Karpas-422 (cell line): ENCODE results near the gene BARD1. TPM values are rescaled to one million over a fixed set of nuclear protein-coding genes. Genes with fewer than 3 reads are reported as not detected.
A peak's percentile ranks its signal among the peaks of the same experiment; 100 is the strongest.

Experiments used
- DNase-seq: peaks from one replicate; pipeline ENCODE4 v3.0.0-alpha.2; 2015
- H2AFZ ChIP-seq: fragments of 200-600 bp; sonication (generic); 2 replicates; pipeline ENCODE4 v1.6.1; 2014; ENCODE audit warnings: antibody characterized with exemption, low read length, mixed read lengths
- H3K27ac ChIP-seq: fragments of 200-600 bp; sonication (generic); 2 replicates; pipeline ENCODE4 v1.5.1; 2014; ENCODE audit warnings: mild to moderate bottlenecking, low read length, moderate library complexity
- H3K27me3 ChIP-seq: fragments of 200-600 bp; sonication (generic); 2 replicates; pipeline ENCODE4 v1.6.1; 2014; ENCODE audit warnings: low read length, mixed read lengths
- H3K36me3 ChIP-seq: fragments of 200-600 bp; sonication (generic); 2 replicates; pipeline ENCODE4 v1.6.1; 2014; ENCODE audit warnings: low read length, mixed read lengths; ENCODE audit not compliant: insufficient read depth
- H3K4me1 ChIP-seq: fragments of 200-600 bp; sonication (generic); 2 replicates; pipeline ENCODE4 v1.6.1; 2014; ENCODE audit warnings: mild to moderate bottlenecking, low read length, mixed read lengths
- H3K4me2 ChIP-seq: fragments of 200-600 bp; sonication (generic); 2 replicates; pipeline ENCODE4 v1.6.1; 2014; ENCODE audit warnings: low read length, low read depth, mild to moderate bottlenecking; ENCODE audit not compliant: poor library complexity, severe bottlenecking
- H3K4me3 ChIP-seq: fragments of 200-600 bp; sonication (generic); 2 replicates; pipeline ENCODE4 v1.5.1; 2014; ENCODE audit warnings: mild to moderate bottlenecking, antibody characterized with exemption, low read length, mixed read lengths
- H3K79me2 ChIP-seq: fragments of 200-600 bp; sonication (generic); 2 replicates; pipeline ENCODE4 v1.6.1; 2014; ENCODE audit warnings: mild to moderate bottlenecking, low read length, mixed read lengths
- H3K9ac ChIP-seq: fragments of 200-600 bp; sonication (generic); 2 replicates; pipeline ENCODE4 v1.6.0; 2014; ENCODE audit warnings: low read length
- H3K9me2 ChIP-seq: fragments of 200-600 bp; sonication (generic), shearing (Covaris generic); replicated peaks from 2 replicates; pipeline ENCODE4 v1.6.0; 2014; ENCODE audit warnings: mild to moderate bottlenecking, low read length, moderate library complexity; ENCODE audit not compliant: insufficient read depth
- H3K9me3 ChIP-seq: fragments of 300-700, 200-600 bp; sonication (generic); 2 replicates; pipeline ENCODE4 v1.6.1; 2014; ENCODE audit warnings: low read length, mixed read lengths
- H4K20me1 ChIP-seq: fragments of 200-600 bp; sonication (generic); 2 replicates; pipeline ENCODE4 v1.6.1; 2014; ENCODE audit warnings: mild to moderate bottlenecking, antibody characterized with exemption, low read length, low read depth; ENCODE audit not compliant: insufficient read depth
- total RNA-seq: library from RNA; depleted of rRNA; stranded (reverse); fragments of >200 nt; shearing (Covaris generic); gene quantifications from 2 replicates; pipeline ENCODE4 v1.2.3, GENCODE V29; 2014; ENCODE audit warnings: low replicate concordance; rRNA removed

BARD1 gene
- 29.3 and 78.0 TPM in 2 replicates for total RNA-seq

GRCh38 chr2:214808981-214809750, at the start of gene BARD1:
Gene BARD1 (minus strand): TSS chr2:214809683. CDS start chr2:214809569, 114 bp downstream.
- H3K4me2 ChIP-seq = peak within 1 kb of the TSS; percentile 97

GRCh38 chr2:214856137-214856536, 46.7 kb upstream of the BARD1 start:
- DNase-seq = no peak
- Histone ChIP-seq H3K9me2 (no peaks in the 10 kb centered on the region), H3K9ac (no peak overlapping the region), H3K4me2 (no peak overlapping the region), H2AFZ (no peak overlapping the region), H3K27me3 (no peaks in the 10 kb centered on the region), H3K9me3 (no peaks in the 10 kb centered on the region), H4K20me1 (no peaks in the 10 kb centered on the region), H3K4me3 (no peak overlapping the region), H3K36me3 (no peaks in the 10 kb centered on the region), H3K27ac (no peak overlapping the region), H3K79me2 (no peaks in the 10 kb centered on the region), H3K4me1 (no peaks in the 10 kb centered on the region)

More at GRCh38 chr2:214808981-214809750, at the start of gene BARD1:
- H3K4me1 ChIP-seq = peaks cover 43% of the 10 kb centered on the region
- H3K27me3 ChIP-seq = no peaks in the 10 kb centered on the region
- no peaks in the 10 kb centered on the region for H3K9me2 ChIP-seq
- peak within 1 kb of the TSS; percentile 100 for H2AFZ ChIP-seq
- DNase-seq = peak; percentile 82
- H3K9ac ChIP-seq = peak within 1 kb of the TSS; percentile 96
- peak within 1 kb of the TSS; percentile 91 for H3K27ac ChIP-seq
- peaks cover 2% of the 10 kb centered on the region; the same call in 1 of the 2 replicates for H4K20me1 ChIP-seq
- peaks cover 53% of the 10 kb centered on the region for H3K79me2 ChIP-seq
- peaks cover 20% of the 10 kb centered on the region for H3K36me3 ChIP-seq
- no peaks in the 10 kb centered on the region for H3K9me3 ChIP-seq
- H3K4me3 ChIP-seq = peak within 1 kb of the TSS; percentile 91

- DNase-seq = no peak
- H3K27me3 ChIP-seq = no peaks in the 10 kb centered on the region
- no peaks in the 10 kb centered on the region for H3K4me1 ChIP-seq
- H3K27ac ChIP-seq = no peak overlapping the region
- no peaks in the 10 kb centered on the region for H3K36me3 ChIP-seq
- no peaks in the 10 kb centered on the region for H4K20me1 ChIP-seq
- H3K9me3 ChIP-seq = no peaks in the 10 kb centered on the region
- no peak overlapping the region for H3K4me3 ChIP-seq
- no peaks in the 10 kb centered on the region for H3K79me2 ChIP-seq
- no peaks in the 10 kb centered on the region for H3K9me2 ChIP-seq
- no peak overlapping the region for H3K4me2 ChIP-seq
- no peak overlapping the region for H2AFZ ChIP-seq
- no peak overlapping the region for H3K9ac ChIP-seq
Observed at GRCh38 chr2:214853906-214854305, 44.4 kb upstream of the BARD1 start.

- H3K4me3 ChIP-seq = no peak overlapping the region
- no peak overlapping the region for H2AFZ ChIP-seq
- no peaks in the 10 kb centered on the region for H4K20me1 ChIP-seq
- no peak overlapping the region for H3K9ac ChIP-seq
- H3K27ac ChIP-seq = no peak overlapping the region
- no peaks in the 10 kb centered on the region for H3K9me3 ChIP-seq
- H3K9me2 ChIP-seq = no peaks in the 10 kb centered on the region
- H3K27me3 ChIP-seq = no peaks in the 10 kb centered on the region
- no peaks in the 10 kb centered on the region for H3K36me3 ChIP-seq
- H3K4me2 ChIP-seq = no peak overlapping the region
- H3K79me2 ChIP-seq = no peaks in the 10 kb centered on the region
- DNase-seq = no peak
- peaks cover 6% of the 10 kb centered on the region for H3K4me1 ChIP-seq
Observed at GRCh38 chr2:214843823-214844222, 34.3 kb upstream of the BARD1 start.

GRCh38 chr2:214839464-214839863, 30.0 kb upstream of the BARD1 start:
- Histone ChIP-seq H3K4me1 (peaks cover 6% of the 10 kb centered on the region), H3K27me3 (no peaks in the 10 kb centered on the region), H3K9me3 (no peaks in the 10 kb centered on the region), H3K79me2 (no peaks in the 10 kb centered on the region), H3K9ac (no peak overlapping the region), H3K27ac (no peak overlapping the region), H3K4me2 (no peak overlapping the region), H3K4me3 (no peak overlapping the region), H4K20me1 (no peaks in the 10 kb centered on the region), H3K9me2 (no peaks in the 10 kb centered on the region), H2AFZ (no peak overlapping the region; the same call in 1 of the 2 replicates), H3K36me3 (no peaks in the 10 kb centered on the region)
- DNase-seq = peak; percentile 49

GRCh38 chr2:214837466-214837865, 28.0 kb upstream of the BARD1 start:
- no peak for DNase-seq
- Histone ChIP-seq H3K9me3 (no peaks in the 10 kb centered on the region), H3K79me2 (no peaks in the 10 kb centered on the region), H3K9ac (no peak overlapping the region), H4K20me1 (no peaks in the 10 kb centered on the region), H3K27me3 (no peaks in the 10 kb centered on the region), H3K4me3 (no peak overlapping the region), H3K4me2 (no peak overlapping the region), H3K27ac (no peak overlapping the region), H3K36me3 (no peaks in the 10 kb centered on the region), H2AFZ (no peak overlapping the region), H3K4me1 (peaks cover 6% of the 10 kb centered on the region), H3K9me2 (no peaks in the 10 kb centered on the region)

GRCh38 chr2:214836568-214836967, 27.1 kb upstream of the BARD1 start:
- H3K27me3 ChIP-seq = no peaks in the 10 kb centered on the region

GRCh38 chr2:214830794-214831346, 21.4 kb upstream of the BARD1 start:
- no peaks in the 10 kb centered on the region for H3K27me3 ChIP-seq
- no peaks in the 10 kb centered on the region for H4K20me1 ChIP-seq
- no peaks in the 10 kb centered on the region for H3K4me1 ChIP-seq
- H3K9me2 ChIP-seq = no peaks in the 10 kb centered on the region
- H3K36me3 ChIP-seq = no peaks in the 10 kb centered on the region
- peak; percentile 59 for DNase-seq
- no peak overlapping the region for H3K4me3 ChIP-seq
- H3K4me2 ChIP-seq = no peak overlapping the region
- H3K9me3 ChIP-seq = no peaks in the 10 kb centered on the region
- H3K27ac ChIP-seq = no peak overlapping the region
- no peaks in the 10 kb centered on the region for H3K79me2 ChIP-seq
- no peak overlapping the region for H3K9ac ChIP-seq
- H2AFZ ChIP-seq = no peak overlapping the region

More at GRCh38 chr2:214836568-214836967, 27.1 kb upstream of the BARD1 start:
- Histone ChIP-seq H3K36me3 (no peaks in the 10 kb centered on the region), H3K4me1 (peaks cover 6% of the 10 kb centered on the region), H3K9ac (no peak overlapping the region), H2AFZ (no peak overlapping the region), H3K4me2 (no peak overlapping the region), H3K9me3 (no peaks in the 10 kb centered on the region), H3K27ac (no peak overlapping the region), H3K4me3 (no peak overlapping the region), H3K79me2 (no peaks in the 10 kb centered on the region), H3K9me2 (no peaks in the 10 kb centered on the region), H4K20me1 (no peaks in the 10 kb centered on the region)
- DNase-seq = no peak
